K562 (cell line): ENCODE data around the gene CAMK2B. TPM values are rescaled to one million over a fixed set of nuclear protein-coding genes. Genes with fewer than 3 reads are reported as not detected.

Source experiments
- ARHGAP35 ChIP-seq: fragments of 450-650 bp; IDR thresholded peaks from 2 replicates; pipeline ENCODE4 v1.6.1; 2018; ENCODE audit not compliant: partially characterized antibody
- BCOR ChIP-seq: fragments of 450-650 bp; IDR thresholded peaks from 2 replicates; pipeline ENCODE4 v1.6.1; 2016
- CBFA2T3 ChIP-seq: fragments of 450-650 bp; IDR thresholded peaks from 2 replicates; pipeline ENCODE4 v1.6.1; 2017
- CEBPG ChIP-seq, 3 experiments: fragments of 200-800 bp in 1 of 3; sonication (Bioruptor generic) in 1 of 3; sonication (generic) in 1 of 3; formaldehyde crosslinking in 1 of 3; IDR thresholded peaks in 2 of 3; conservative IDR thresholded peaks in 1 of 3; 2 replicates each; pipeline versions ENCODE4 v1.6.1 to v1.8.0; 2016 to 2022; ENCODE audit warnings: missing compliant biosample characterization in 2 of 3, missing genetic modification characterization in 2 of 3, mild to moderate bottlenecking in 1 of 3, missing genetic modification reagents in 1 of 3
- ERF ChIP-seq: fragments of 450-650 bp; formaldehyde crosslinking; IDR thresholded peaks from 2 replicates; pipeline ENCODE4 v1.4.0; 2020; ENCODE audit warnings: mild to moderate bottlenecking, mixed read lengths
- IRF2 ChIP-seq: sonication (generic); formaldehyde crosslinking; IDR thresholded peaks from 2 replicates; pipeline ENCODE4 v1.8.1; 2022; ENCODE audit warnings: mild to moderate bottlenecking, missing genetic modification reagents
- JUND ChIP-seq, 2 experiments: IDR thresholded peaks; 2 replicates in 1 of 2; 3 replicates in 1 of 2; pipeline ENCODE4 v1.6.1; 2011; ENCODE audit warnings: borderline replicate concordance in 2 of 2, low read depth in 2 of 2, low read length in 2 of 2, improper control_type of control experiment in 1 of 2, missing biosample characterization in 1 of 2, missing genetic modification characterization in 1 of 2, missing genetic modification reagents in 1 of 2
- KLF16 ChIP-seq: IDR thresholded peaks from 2 replicates; pipeline ENCODE4 v1.6.1; 2016; ENCODE audit warnings: antibody characterized with exemption
- MGA ChIP-seq: fragments of 450-650 bp; IDR thresholded peaks from 2 replicates; pipeline ENCODE4 v1.6.1; 2016; ENCODE audit warnings: mild to moderate bottlenecking, moderate library complexity
- SP1 ChIP-seq: sonication (generic); formaldehyde crosslinking; IDR thresholded peaks from 2 replicates; pipeline ENCODE4 v1.8.1; 2022; ENCODE audit warnings: mild to moderate bottlenecking, missing genetic modification reagents
- ZFP36 ChIP-seq: fragments of 150-350 bp; IDR thresholded peaks from 2 replicates; pipeline ENCODE4 v1.6.1; 2018; ENCODE audit warnings: low read length, low read depth; ENCODE audit not compliant: partially characterized antibody
- ZFX ChIP-seq: sonication (generic); formaldehyde crosslinking; IDR thresholded peaks from 2 replicates; pipeline ENCODE4 v1.8.0; 2022; ENCODE audit warnings: mild to moderate bottlenecking, missing genetic modification reagents, moderate library complexity
- polyA plus RNA-seq, 8 experiments: library from polyadenylated mRNA; depleted of rRNA in 4 of 8; stranded (reverse) in 5 of 8; unstranded in 3 of 8; fragments of >200 nt; fragmentation: Nextera tagmentation in 2 of 8; fragmentation: Illumina TruSeq in 1 of 8; extraction: Ambion mirVana in 2 of 8; extraction: Trizol in 1 of 8; gene quantifications; 2 replicates each; pipeline versions ENCODE4 v1.2.1 to v1.2.3, GENCODE V29; 2011 to 2014; ENCODE audit warnings: inconsistent platforms in 1 of 8, missing spikeins in 1 of 8
- total RNA-seq, 7 experiments: library from RNA; depleted of rRNA in 6 of 7; stranded (reverse); fragments of >200 nt in 6 of 7; fragmentation: Illumina TruSeq in 2 of 7; extraction: Trizol in 2 of 7; gene quantifications; 2 replicates each; pipeline versions ENCODE4 v1.2.1 to v1.2.3, GENCODE V29; 2011 to 2021; ENCODE audit warnings: low replicate concordance in 1 of 7
- TF ChIP-seq, protein P1 (sequence below), 2 experiments: IDR thresholded peaks; 2 replicates each; pipeline ENCODE4 v1.6.1; 2011; ENCODE audit warnings: borderline replicate concordance in 1 of 2, control low read depth in 1 of 2, low read depth in 1 of 2, low read length in 1 of 2, mild to moderate bottlenecking in 1 of 2, mixed read lengths in 1 of 2, moderate library complexity in 1 of 2; ENCODE audit not compliant: insufficient read depth in 1 of 2, insufficient read length in 1 of 2, poor library complexity in 1 of 2, severe bottlenecking in 1 of 2; ENCODE audit errors: extremely low read depth in 1 of 2

Gene CAMK2B
- total and polyA plus RNA-seq, 9 of the 15 experiments (the other 6 are each of a cell fraction or from before 2014, with no cell fraction given) = 0.04 to 0.09 (median 0.05) TPM; not detected in 4

GRCh38 chr7:44259547-44260457, 65.6 kb downstream of the CAMK2B start (continued):
- TF ChIP-seq MGA (peak; percentile 66), JUND (IDR thresholded peaks at IDR 0.05; ENCODE audit: borderline replicate concordance, low read depth, low read length) (0 out of 2 replicates have a peak, but pooled peaks have one; percentile 24), JUND (tag; IDR thresholded peaks at IDR 0.05; ENCODE audit: borderline replicate concordance, low read depth, low read length) (no peak), ERF (CRISPR knock-in tag) (no peak), CEBPG (CRISPR knock-in tag; IDR thresholded peaks at IDR 0.05) (no peak), CEBPG (tag; conservative IDR thresholded peaks at IDR 0.05 in 1 of 2, IDR thresholded peaks at IDR 0.05 in 1 of 2) (no peak), ARHGAP35 (no peak), CBFA2T3 (no peak), KLF16 (no peak), ZFX (CRISPR knock-in tag) (no peak), ZFP36 (peak; percentile 66), SP1 (no peak), BCOR (0 out of 2 replicates have a peak, but pooled peaks have one; percentile 45), IRF2 (no peak)
- TF ChIP-seq, protein P1, sequence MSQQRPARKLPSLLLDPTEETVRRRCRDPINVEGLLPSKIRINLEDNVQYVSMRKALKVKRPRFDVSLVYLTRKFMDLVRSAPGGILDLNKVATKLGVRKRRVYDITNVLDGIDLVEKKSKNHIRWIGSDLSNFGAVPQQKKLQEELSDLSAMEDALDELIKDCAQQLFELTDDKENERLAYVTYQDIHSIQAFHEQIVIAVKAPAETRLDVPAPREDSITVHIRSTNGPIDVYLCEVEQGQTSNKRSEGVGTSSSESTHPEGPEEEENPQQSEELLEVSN (IDR thresholded peaks at IDR 0.05; ENCODE audit: borderline replicate concordance in 1 of 2, extremely low read depth in 1 of 2, insufficient read depth in 1 of 2, insufficient read length in 1 of 2, low read depth in 1 of 2, low read length in 1 of 2, poor library complexity in 1 of 2, severe bottlenecking in 1 of 2) = peak in 1 of 2 experiments; percentile 45
